ENCODE results near the gene POMZP3.
"Not testable (repeated sequence)": the region's sequence is repeated elsewhere in the genome, so short reads cannot be mapped to it uniquely, and the experiment has no call there.

The POMZP3 gene

DNA sequence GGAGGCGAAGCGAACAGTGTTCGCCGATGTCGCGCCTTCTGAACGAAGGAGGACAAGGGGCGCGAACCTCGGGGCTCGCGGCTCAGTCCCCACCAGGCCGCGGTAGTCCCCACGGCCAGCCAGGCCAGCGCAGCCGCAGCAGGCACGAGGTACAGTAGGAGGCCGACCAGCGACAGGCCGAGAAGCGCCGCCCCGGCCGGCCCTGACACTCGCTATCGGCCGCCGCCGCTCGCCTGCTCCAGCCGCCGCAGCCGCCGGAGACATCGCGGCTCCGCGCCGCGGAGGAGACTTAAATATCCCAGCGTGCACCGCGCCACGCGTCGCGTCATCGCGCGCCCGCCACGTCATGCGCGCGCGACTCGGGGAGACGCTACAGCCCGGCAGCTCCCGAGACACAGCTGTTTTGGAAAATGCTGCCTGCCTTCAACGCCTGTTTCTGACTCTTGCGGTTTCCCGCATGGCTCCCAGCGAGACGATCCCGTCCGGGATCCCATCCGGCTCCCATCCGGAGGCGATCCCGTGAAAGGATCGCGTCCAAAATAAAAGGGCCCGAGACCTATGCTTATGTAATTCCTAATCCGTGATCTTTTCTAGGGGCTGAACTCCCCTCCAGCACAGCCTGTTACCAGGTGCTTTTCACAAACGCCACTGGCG lies at the start of gene POMZP3:
POMZP3 (minus strand) TSS at position 291 of the 654 bp plus-strand sequence. CDS start 1,215 bp downstream, outside the sequence.
- not testable (repeated sequence) for DNase-seq (ENCODE audit: low read depth, low spot score)

- not testable (repeated sequence) for DNase-seq (ENCODE audit: low read depth, low spot score)
Measured at GRCh38 chr7:76675783-76676182, 48.7 kb upstream of the POMZP3 start.

GRCh38 chr7:76673346-76673745 lies 46.3 kb upstream of the POMZP3 start:
- DNase-seq (ENCODE audit: low read depth, low spot score): not testable (repeated sequence)

GRCh38 chr7:76659212-76659611 lies 32.1 kb upstream of the POMZP3 start:
- DNase-seq (ENCODE audit: low read depth, low spot score): not testable (repeated sequence)

DNA sequence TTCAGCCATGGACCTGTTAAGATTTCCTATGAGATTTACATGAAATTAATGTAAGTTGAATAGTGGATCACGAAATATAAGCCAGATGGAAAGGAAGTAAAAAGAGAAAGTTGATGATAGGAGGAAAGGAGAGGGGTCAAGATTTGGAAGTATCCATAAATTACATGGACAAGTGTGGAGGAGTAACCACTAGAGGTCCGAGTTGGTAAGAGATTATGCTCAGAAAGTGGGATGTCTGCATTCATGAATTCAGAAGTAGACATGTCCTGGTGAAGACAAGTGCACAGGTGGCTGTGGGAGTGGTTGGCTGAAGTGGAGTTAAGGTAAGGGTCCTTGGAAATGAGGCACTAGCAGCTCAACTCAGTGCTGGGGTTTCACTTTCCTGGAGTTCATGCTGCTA lies 29.3 kb upstream of the POMZP3 start:
- DNase-seq (ENCODE audit: low read depth, low spot score): not testable (repeated sequence)

GRCh38 chr7:76642620-76643019 lies 15.5 kb upstream of the POMZP3 start:
- DNase-seq (ENCODE audit: low read depth, low spot score): not testable (repeated sequence)

DNA sequence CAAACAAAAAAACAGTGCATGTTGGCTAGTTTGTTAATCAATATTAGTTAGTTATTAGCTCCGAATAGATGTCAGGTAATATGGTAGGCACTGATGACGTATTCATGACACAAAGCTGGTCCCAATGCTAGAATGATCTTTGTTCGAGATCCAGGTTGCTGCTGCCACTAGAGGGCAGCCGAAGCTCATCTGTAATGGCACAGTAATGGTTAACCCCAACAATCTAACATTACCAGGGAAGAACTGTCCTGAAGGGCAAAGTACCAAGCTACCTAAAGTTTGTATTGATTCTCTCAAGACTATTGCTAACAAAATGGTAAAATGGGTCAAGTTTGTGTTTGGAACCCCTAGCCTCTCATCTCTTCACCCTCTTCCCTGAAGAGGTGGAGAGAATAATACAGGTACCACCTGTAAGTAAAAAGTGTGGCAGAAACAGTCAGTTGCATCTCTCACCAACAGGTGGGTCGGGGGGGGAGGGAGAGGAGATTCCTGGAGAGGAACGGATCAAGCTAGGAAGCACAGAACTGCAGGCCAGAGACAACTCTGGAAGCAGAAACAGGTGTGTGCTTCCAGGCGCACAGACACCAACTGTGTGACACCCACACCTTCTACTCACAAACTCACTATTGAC lies 10.1 kb upstream of the POMZP3 start:
- not testable (repeated sequence) for DNase-seq (ENCODE audit: low read depth, low spot score)

DNA sequence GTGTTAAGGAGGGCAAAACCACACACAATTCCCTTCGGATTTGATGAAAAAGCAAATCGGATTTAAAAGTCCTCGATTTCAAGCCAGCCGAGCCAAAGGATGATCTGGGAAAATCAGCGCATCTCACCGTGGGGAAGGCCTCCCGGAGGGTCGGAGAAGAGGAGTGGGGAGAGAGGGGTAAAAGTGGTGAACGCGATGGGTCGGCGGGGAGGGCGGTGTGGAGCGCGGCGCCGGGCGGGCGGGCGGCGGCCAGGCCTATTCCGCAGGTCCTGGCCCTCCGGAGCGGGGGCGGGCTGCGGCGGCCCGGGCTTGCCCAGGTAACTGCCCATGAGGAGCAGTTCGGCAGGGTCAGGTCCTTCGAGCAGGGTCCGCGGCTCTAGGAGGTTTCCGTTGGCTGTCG lies 498 bp downstream of the POMZP3 start:
- DNase-seq (ENCODE audit: low read depth, low spot score): not testable (repeated sequence)

- DNase-seq (ENCODE audit: low read depth, low spot score): not testable (repeated sequence)
Measured at GRCh38 chr7:76619439-76620190, 7.5 kb downstream of the POMZP3 start.

DNA sequence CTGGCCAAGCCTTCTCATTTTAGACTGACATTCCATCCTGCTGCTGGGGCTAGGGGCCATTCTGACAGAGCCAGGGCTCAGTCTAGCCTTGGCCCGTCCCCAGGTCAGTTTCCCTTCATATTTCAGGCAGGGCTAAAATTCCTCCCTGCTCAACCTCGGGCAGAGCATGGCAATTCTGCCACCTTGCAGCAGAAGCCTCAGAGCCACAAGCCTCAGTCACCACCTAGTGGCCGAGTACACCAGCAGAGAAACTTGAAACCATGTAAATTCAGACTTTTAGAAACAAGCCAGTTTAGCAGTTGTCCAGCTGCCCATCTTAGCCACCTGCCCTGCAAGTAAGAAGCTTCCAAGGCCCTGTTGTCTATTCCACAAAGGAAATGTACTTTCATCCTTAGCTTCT lies 13.3 kb downstream of the POMZP3 start:
- not testable (repeated sequence) for DNase-seq (ENCODE audit: low read depth, low spot score)

DNA sequence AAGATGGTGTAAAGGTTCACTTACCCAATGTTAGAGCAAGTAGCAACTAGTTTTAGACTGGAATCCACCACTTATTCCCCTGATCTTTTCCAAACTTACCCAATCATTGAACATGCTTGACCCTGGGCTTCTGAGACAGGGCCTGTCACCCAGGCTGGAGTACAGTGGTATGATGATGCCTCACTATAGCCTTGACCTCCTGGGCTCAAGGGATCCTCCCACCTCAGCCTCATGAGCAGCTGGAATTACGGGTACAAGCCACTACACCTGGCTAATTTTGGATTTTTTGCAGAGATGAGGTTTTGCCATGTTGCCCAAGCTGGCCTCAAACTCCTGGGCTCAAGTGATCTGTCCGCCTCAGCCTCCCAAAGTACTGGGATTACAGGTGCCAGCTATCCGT lies 14.8 kb downstream of the POMZP3 start:
- not testable (repeated sequence) for DNase-seq (ENCODE audit: low read depth, low spot score)

DNA sequence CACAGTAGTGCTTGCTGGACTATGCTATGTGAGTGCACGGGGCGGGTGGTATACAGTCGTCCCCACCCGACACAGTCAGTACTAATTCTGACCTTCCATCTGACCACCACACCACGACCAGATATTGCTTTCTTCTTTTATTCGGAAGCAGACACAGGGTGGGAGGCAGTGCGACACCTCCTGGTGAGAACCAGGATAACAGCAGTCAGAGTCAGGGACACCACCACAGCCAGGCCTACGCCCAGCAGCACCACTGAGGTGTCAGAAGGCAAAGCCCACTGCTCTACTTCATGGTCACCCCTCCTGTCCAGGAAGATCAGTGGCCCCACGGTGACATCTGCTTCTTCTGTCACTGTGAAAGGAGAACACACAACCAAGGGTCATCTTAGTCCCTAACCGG lies 17.2 kb downstream of the POMZP3 start:
- not testable (repeated sequence) for DNase-seq (ENCODE audit: low read depth, low spot score)

- DNase-seq (ENCODE audit: low read depth, low spot score): not testable (repeated sequence)
Measured at GRCh38 chr7:76608469-76608868, 18.6 kb downstream of the POMZP3 start.

- not testable (repeated sequence) for DNase-seq (ENCODE audit: low read depth, low spot score)
Measured at GRCh38 chr7:76606027-76606426, 21.1 kb downstream of the POMZP3 start.

- not testable (repeated sequence) for DNase-seq (ENCODE audit: low read depth, low spot score)
Measured at GRCh38 chr7:76600650-76601049, 26.4 kb downstream of the POMZP3 start.

DNA sequence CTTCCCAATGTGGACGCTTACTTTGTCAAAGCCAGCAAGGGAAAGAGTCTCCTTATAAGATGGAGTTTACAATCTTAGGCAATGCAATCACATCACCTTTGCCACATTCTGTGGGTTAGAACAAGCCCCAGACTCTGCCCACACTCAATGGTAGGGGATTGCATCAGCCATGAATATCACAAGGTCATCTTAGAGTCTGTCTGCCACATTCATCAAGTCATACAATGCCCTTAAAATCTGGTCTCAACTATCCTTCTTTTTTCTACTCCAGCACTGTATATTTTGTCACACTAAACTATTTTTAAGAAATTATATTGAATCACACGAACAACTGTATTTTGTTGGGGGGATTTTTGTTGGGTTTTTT lies 27.0 kb downstream of the POMZP3 start:
- DNase-seq (ENCODE audit: low read depth, low spot score): not testable (repeated sequence)

- not testable (repeated sequence) for DNase-seq (ENCODE audit: low read depth, low spot score)
Measured at GRCh38 chr7:76598590-76599264, 28.4 kb downstream of the POMZP3 start.

DNA sequence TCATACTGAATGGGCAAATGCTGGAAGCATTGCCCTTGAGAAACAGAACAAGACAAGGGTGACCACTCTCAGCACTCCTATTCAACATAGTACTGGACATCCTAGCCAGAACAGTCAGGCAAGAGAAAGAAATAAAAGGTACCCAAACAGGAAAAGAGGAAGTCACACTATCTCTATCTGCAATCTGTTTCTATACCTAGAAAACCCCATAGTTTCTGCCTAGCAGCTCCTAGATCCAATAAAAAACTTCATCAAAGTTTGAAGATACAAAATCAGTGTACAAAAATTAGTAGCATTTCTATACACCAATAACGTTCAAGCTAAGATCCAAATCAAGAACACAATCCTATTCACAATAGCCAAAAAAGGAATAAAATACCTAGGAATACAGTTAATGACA lies 29.8 kb downstream of the POMZP3 start:
- DNase-seq (ENCODE audit: low read depth, low spot score): not testable (repeated sequence)

GRCh38 chr7:76592694-76593093 lies 34.4 kb downstream of the POMZP3 start:
- not testable (repeated sequence) for DNase-seq (ENCODE audit: low read depth, low spot score)

- DNase-seq (ENCODE audit: low read depth, low spot score): not testable (repeated sequence)
Measured at GRCh38 chr7:76591602-76592304, 35.3 kb downstream of the POMZP3 start.

- DNase-seq (ENCODE audit: low read depth, low spot score): not testable (repeated sequence)
Measured at GRCh38 chr7:76591033-76591432, 36.0 kb downstream of the POMZP3 start.
